Ishikawa (cell line): ENCODE measurements around the gene MFAP5.

ENCODE experiments used
- CEBPB ChIP-seq: IDR thresholded peaks from 2 replicates; pipeline ENCODE4 v1.6.1; 2012
- CREB1 ChIP-seq: IDR thresholded peaks from 2 replicates; pipeline ENCODE4 v1.6.1; 2012; ENCODE audit warnings: low read depth
- EGR1 ChIP-seq: IDR thresholded peaks from 2 replicates; pipeline ENCODE4 v1.6.1; 2012
- EP300 ChIP-seq: IDR thresholded peaks from 2 replicates; pipeline ENCODE4 v1.6.1; 2012; ENCODE audit warnings: borderline replicate concordance
- FOXM1 ChIP-seq: IDR thresholded peaks from 2 replicates; pipeline ENCODE4 v1.6.1; 2012; ENCODE audit warnings: low read depth, borderline replicate concordance
- NFIC ChIP-seq: IDR thresholded peaks from 2 replicates; pipeline ENCODE4 v1.6.1; 2012
- RAD21 ChIP-seq: IDR thresholded peaks from 2 replicates; pipeline ENCODE4 v1.6.1; 2012; ENCODE audit warnings: low read depth
- TAF1 ChIP-seq: IDR thresholded peaks from 2 replicates; pipeline ENCODE4 v1.6.1; 2012; ENCODE audit warnings: low read depth, mild to moderate bottlenecking
- YY1 ChIP-seq: IDR thresholded peaks from 2 replicates; pipeline ENCODE4 v1.6.1; 2012; ENCODE audit warnings: low read depth
- ZBTB7A ChIP-seq: IDR thresholded peaks from 2 replicates; pipeline ENCODE4 v1.6.1; 2012; ENCODE audit warnings: low read depth
- TF ChIP-seq, protein P1 (sequence below): IDR thresholded peaks from 2 replicates; pipeline ENCODE4 v1.6.1; 2012
- TF ChIP-seq, protein P2 (sequence below): IDR thresholded peaks from 2 replicates; pipeline ENCODE4 v1.6.1; 2012; ENCODE audit warnings: low read depth, mild to moderate bottlenecking
- TF ChIP-seq, protein P3 (sequence below): IDR thresholded peaks from 2 replicates; pipeline ENCODE4 v1.6.1; 2012

DNA sequence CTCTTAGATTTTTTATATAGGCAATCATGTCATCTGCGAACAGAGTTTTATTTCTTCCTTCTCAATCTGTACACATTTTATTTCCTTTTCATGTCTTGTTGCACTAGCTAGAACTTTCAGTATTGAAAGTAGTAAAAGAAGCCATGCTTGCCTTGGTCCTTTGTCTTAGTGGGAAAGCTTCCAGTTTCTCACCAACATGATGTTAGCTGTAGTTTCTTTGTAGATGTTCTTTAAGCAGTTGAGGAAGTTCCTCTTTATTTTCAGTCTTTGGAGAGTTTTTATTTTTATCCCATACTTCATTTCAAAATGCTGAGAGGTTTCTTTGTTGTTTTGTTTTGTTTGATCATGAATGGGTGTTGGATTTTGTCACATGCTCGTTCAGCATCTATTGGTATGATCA lies 22.4 kb upstream of the MFAP5 start:
- TF ChIP-seq EGR1 (no peak), FOXM1 (no peak), RAD21 (no peak), CREB1 (no peak), EP300 (no peak), ZBTB7A (no peak), NFIC (no peak), CEBPB (no peak), TAF1 (no peak), YY1 (no peak)
- TF ChIP-seq, protein P1, sequence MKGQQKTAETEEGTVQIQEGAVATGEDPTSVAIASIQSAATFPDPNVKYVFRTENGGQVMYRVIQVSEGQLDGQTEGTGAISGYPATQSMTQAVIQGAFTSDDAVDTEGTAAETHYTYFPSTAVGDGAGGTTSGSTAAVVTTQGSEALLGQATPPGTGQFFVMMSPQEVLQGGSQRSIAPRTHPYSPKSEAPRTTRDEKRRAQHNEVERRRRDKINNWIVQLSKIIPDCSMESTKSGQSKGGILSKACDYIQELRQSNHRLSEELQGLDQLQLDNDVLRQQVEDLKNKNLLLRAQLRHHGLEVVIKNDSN = no peak
- TF ChIP-seq, protein P2, sequence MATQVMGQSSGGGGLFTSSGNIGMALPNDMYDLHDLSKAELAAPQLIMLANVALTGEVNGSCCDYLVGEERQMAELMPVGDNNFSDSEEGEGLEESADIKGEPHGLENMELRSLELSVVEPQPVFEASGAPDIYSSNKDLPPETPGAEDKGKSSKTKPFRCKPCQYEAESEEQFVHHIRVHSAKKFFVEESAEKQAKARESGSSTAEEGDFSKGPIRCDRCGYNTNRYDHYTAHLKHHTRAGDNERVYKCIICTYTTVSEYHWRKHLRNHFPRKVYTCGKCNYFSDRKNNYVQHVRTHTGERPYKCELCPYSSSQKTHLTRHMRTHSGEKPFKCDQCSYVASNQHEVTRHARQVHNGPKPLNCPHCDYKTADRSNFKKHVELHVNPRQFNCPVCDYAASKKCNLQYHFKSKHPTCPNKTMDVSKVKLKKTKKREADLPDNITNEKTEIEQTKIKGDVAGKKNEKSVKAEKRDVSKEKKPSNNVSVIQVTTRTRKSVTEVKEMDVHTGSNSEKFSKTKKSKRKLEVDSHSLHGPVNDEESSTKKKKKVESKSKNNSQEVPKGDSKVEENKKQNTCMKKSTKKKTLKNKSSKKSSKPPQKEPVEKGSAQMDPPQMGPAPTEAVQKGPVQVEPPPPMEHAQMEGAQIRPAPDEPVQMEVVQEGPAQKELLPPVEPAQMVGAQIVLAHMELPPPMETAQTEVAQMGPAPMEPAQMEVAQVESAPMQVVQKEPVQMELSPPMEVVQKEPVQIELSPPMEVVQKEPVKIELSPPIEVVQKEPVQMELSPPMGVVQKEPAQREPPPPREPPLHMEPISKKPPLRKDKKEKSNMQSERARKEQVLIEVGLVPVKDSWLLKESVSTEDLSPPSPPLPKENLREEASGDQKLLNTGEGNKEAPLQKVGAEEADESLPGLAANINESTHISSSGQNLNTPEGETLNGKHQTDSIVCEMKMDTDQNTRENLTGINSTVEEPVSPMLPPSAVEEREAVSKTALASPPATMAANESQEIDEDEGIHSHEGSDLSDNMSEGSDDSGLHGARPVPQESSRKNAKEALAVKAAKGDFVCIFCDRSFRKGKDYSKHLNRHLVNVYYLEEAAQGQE = no peak
- TF ChIP-seq, protein P3, sequence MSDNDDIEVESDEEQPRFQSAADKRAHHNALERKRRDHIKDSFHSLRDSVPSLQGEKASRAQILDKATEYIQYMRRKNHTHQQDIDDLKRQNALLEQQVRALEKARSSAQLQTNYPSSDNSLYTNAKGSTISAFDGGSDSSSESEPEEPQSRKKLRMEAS = no peak
